Measurements from ENCODE around the gene SH3BP4. TPM values are rescaled to one million over a fixed set of nuclear protein-coding genes. Genes with fewer than 3 reads are reported as not detected.

SH3BP4 gene
- total RNA-seq, 1 donor from 2014 or later = 45.7 TPM

DNA sequence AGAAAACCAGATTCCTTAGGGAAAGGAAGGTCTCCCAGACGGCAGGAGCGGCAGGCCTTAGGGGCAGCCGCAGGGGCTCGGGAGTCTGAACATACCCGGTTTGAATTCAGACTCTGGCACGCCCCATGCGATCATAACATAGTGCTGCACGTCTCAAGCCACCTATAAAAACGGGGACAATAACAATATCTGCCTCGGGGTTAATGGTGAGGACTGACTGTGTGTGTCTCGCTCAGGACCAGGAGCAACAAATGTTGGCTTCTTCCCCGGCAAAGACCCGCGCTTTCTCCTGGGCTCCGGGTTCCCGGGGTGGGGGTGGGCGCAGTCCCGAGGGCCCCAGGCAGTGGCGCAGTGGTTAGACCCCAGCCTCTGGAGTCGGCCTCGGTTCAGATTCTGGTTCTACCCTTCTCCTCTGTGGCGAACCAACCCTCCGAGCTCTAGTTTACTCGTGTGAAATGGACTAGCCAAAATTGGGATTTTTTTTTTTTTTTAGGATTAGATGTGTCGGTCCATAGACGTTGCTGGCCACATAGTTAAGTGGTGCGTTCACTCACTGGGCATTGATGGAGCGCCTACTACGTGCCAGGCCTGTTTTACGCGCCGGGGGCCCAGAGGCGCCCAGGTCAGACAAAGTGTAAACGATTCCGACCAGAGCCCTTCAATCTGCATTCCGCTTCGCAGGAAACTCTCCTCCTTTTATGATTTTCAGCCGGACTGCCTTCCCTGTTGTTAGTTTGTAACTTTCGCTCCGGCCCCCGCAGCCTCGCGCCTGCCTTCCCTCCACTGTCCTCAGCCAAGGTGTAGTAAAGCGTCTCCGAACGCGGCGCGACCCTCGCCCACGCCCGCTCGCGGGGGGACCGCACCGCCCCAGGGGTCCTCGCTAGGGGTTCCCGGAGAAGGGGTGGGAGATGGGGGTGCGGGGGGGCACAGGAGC, 820 bp upstream of the SH3BP4 start:
- peak; percentile 32 for TF ChIP-seq CTCF (IDR thresholded peaks at IDR 0.05; ENCODE audit: unreplicated experiment)
- H3K27ac Mint-ChIP-seq = peak overlapping the region; percentile 87
- peaks cover 1% of the 10 kb centered on the region for H3K36me3 Mint-ChIP-seq (ENCODE audit: insufficient read depth)
- H3K4me1 Mint-ChIP-seq (ENCODE audit: low read depth) = peaks cover 39% of the 10 kb centered on the region
- peak overlapping the region; percentile 84 for H3K4me3 Mint-ChIP-seq (ENCODE audit: low read depth)
- no peaks in the 10 kb centered on the region for H3K9me3 Mint-ChIP-seq (ENCODE audit: low read depth)
- peaks cover 21% of the 10 kb centered on the region for H3K27me3 Mint-ChIP-seq
- no peak for DNase-seq (ENCODE audit: low spot score, unreplicated experiment)

- H3K4me3 Mint-ChIP-seq (ENCODE audit: low read depth) = peak overlapping the region; percentile 86
- H3K36me3 Mint-ChIP-seq (ENCODE audit: insufficient read depth) = peaks cover 4% of the 10 kb centered on the region
- TF ChIP-seq CTCF (IDR thresholded peaks at IDR 0.05; ENCODE audit: unreplicated experiment) = no peak
- peak; percentile 40 for DNase-seq (ENCODE audit: low spot score, unreplicated experiment)
- peaks cover 47% of the 10 kb centered on the region for H3K4me1 Mint-ChIP-seq (ENCODE audit: low read depth)
- peak overlapping the region; percentile 85 for H3K27ac Mint-ChIP-seq
- peaks cover 18% of the 10 kb centered on the region for H3K27me3 Mint-ChIP-seq
- H3K9me3 Mint-ChIP-seq (ENCODE audit: low read depth) = no peaks in the 10 kb centered on the region
These were observed 676 bp downstream of the SH3BP4 start for GRCh38 chr2:234952270-234953115.

GRCh38 chr2:234953116-234954031, 1.6 kb downstream of the SH3BP4 start:
- no peak for TF ChIP-seq CTCF (IDR thresholded peaks at IDR 0.05; ENCODE audit: unreplicated experiment)
- Mint-ChIP-seq H3K27ac (peak overlapping the region; percentile 85), H3K36me3 (ENCODE audit: insufficient read depth) (peaks cover 4% of the 10 kb centered on the region), H3K4me3 (ENCODE audit: low read depth) (peak overlapping the region; percentile 86), H3K4me1 (ENCODE audit: low read depth) (peaks cover 52% of the 10 kb centered on the region), H3K9me3 (ENCODE audit: low read depth) (no peaks in the 10 kb centered on the region), H3K27me3 (peaks cover 15% of the 10 kb centered on the region)
- no peak for DNase-seq (ENCODE audit: low spot score, unreplicated experiment)

DNA sequence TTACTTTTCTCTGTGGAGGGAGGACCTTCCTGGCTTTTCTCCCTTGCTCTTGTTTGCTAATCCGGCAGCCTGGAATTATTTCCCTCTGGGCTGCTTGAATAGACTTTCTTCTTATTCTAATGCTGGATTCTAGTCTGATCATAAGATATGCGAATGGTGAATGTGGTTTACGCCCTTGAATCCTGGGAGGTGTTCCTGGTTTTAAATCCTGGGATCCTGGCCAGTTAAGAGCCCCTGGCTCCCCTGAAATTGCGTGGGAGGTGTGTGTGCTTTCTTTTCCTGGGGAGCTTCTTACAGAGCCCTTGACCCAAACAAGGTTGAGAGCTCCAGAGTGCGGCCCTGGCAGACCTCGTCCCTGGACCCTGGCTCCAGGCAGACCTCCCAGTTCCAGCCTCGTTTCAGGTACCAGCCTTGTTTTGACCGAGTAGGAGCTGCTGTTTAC, 2.8 kb downstream of the SH3BP4 start:
- peaks cover 58% of the 10 kb centered on the region for H3K4me1 Mint-ChIP-seq (ENCODE audit: low read depth)
- peak overlapping the region; percentile 86 for H3K4me3 Mint-ChIP-seq (ENCODE audit: low read depth)
- H3K27ac Mint-ChIP-seq = peak overlapping the region; percentile 2
- no peaks in the 10 kb centered on the region for H3K9me3 Mint-ChIP-seq (ENCODE audit: low read depth)
- DNase-seq (ENCODE audit: low spot score, unreplicated experiment) = no peak
- H3K36me3 Mint-ChIP-seq (ENCODE audit: insufficient read depth) = peaks cover 4% of the 10 kb centered on the region
- TF ChIP-seq CTCF (IDR thresholded peaks at IDR 0.05; ENCODE audit: unreplicated experiment) = no peak
- peaks cover 10% of the 10 kb centered on the region for H3K27me3 Mint-ChIP-seq

Measured in progenitor cell of endocrine pancreas (in vitro differentiated cells).